SK-N-DZ (cell line): ENCODE results near the gene OR8D4. TPM values are rescaled to one million over a fixed set of nuclear protein-coding genes. Genes with fewer than 3 reads are reported as not detected.
"Not testable (repeated sequence)": the region's sequence is repeated elsewhere in the genome, so short reads cannot be mapped to it uniquely, and the experiment has no call there.

ENCODE experiments used
- DNase-seq: peaks from one replicate; pipeline ENCODE4 v3.0.0-alpha.2; 2015; ENCODE audit warnings: low spot score
- polyA plus RNA-seq, 2 experiments: library from polyadenylated mRNA; depleted of rRNA; stranded (reverse); fragments of >200 nt; gene quantifications; 2 replicates each; pipeline ENCODE4 v1.2.3, GENCODE V29; 2014

OR8D4 gene
- polyA plus RNA-seq (2014; cell fraction: cytosol; rRNA removed): not detected in 2 replicates
- not detected in 2 replicates for polyA plus RNA-seq (2014; cell fraction: nucleus; rRNA removed)

- DNase-seq: no peak
Measured at GRCh38 chr11:123901867-123902266, at the start of gene OR8D4. Gene OR8D4 (plus strand): TSS chr11:123902167. CDS start chr11:123906432, 4,265 bp downstream.

GRCh38 chr11:123852321-123852720, 49.6 kb upstream of the OR8D4 start:
- no peak for DNase-seq

- no peak for DNase-seq
Measured at GRCh38 chr11:123853038-123853437, 48.9 kb upstream of the OR8D4 start.

GRCh38 chr11:123856444-123856843, 45.5 kb upstream of the OR8D4 start:
- DNase-seq: no peak

GRCh38 chr11:123859731-123860130, 42.2 kb upstream of the OR8D4 start:
- DNase-seq: no peak

GRCh38 chr11:123865293-123865692, 36.7 kb upstream of the OR8D4 start:
- DNase-seq: not testable (repeated sequence)

- DNase-seq: not testable (repeated sequence)
Measured at GRCh38 chr11:123867795-123868194, 34.2 kb upstream of the OR8D4 start.

- DNase-seq: no peak
Measured at GRCh38 chr11:123880912-123881311, 21.1 kb upstream of the OR8D4 start.

GRCh38 chr11:123885570-123885969, 16.4 kb upstream of the OR8D4 start, which contains the start of gene TMEM225:
Gene TMEM225 (minus strand): TSS chr11:123885670. CDS start chr11:123885425, 245 bp downstream.
- DNase-seq: no peak

- DNase-seq: no peak
Measured at GRCh38 chr11:123892031-123892430, 9.9 kb upstream of the OR8D4 start.

- DNase-seq: no peak
Measured at GRCh38 chr11:123899792-123900191, 2.2 kb upstream of the OR8D4 start.

GRCh38 chr11:123903932-123904331, 2.0 kb downstream of the OR8D4 start:
- DNase-seq: no peak

- no peak for DNase-seq
Measured at GRCh38 chr11:123904932-123905331, 3.0 kb downstream of the OR8D4 start.

GRCh38 chr11:123905826-123906225, 3.9 kb downstream of the OR8D4 start:
- no peak for DNase-seq

GRCh38 chr11:123920943-123921342, 19.0 kb downstream of the OR8D4 start:
- DNase-seq: no peak

- DNase-seq: no peak
Measured at GRCh38 chr11:123924027-123924426, 22.1 kb downstream of the OR8D4 start.

GRCh38 chr11:123939317-123939716, 37.4 kb downstream of the OR8D4 start, which contains the start of gene OR4D5:
Gene OR4D5 (plus strand): TSS chr11:123939617. CDS start chr11:123939617, 0 bp downstream.
- DNase-seq: no peak

- no peak for DNase-seq
Measured at GRCh38 chr11:123942413-123942812, 40.4 kb downstream of the OR8D4 start.

- no peak for DNase-seq
Measured at GRCh38 chr11:123943738-123944137, 41.8 kb downstream of the OR8D4 start, which contains the start of gene OR6T1. Gene OR6T1 (minus strand): TSS chr11:123943838. CDS start chr11:123943838, 0 bp downstream.

GRCh38 chr11:123945132-123945531, 43.2 kb downstream of the OR8D4 start:
- DNase-seq: no peak

- DNase-seq: no peak
Measured at GRCh38 chr11:123956752-123957151, 54.8 kb downstream of the OR8D4 start.
